GM12801 (cell line): Measurements from ENCODE around the gene AKAP8L.

ENCODE experiments used
- CTCF ChIP-seq: IDR thresholded peaks from one replicate; pipeline ENCODE4 v1.5.1; 2011; ENCODE audit warnings: control low read depth; ENCODE audit not compliant: insufficient read length; ENCODE audit errors: extremely low read depth

The AKAP8L gene

GRCh38 chr19:15418579-15419412, at the start of gene AKAP8L:
Gene AKAP8L (minus strand): TSS chr19:15418988. CDS start chr19:15418923, 65 bp downstream.
- no peak for TF ChIP-seq CTCF

GRCh38 chr19:15467734-15468214, 49.0 kb upstream of the AKAP8L start:
- no peak for TF ChIP-seq CTCF

GRCh38 chr19:15466851-15467733, 48.3 kb upstream of the AKAP8L start:
- no peak for TF ChIP-seq CTCF

GRCh38 chr19:15464394-15465385, 45.9 kb upstream of the AKAP8L start, which contains the start of gene RASAL3:
Gene RASAL3 (minus strand): TSS chr19:15464544. CDS start chr19:15464358, 186 bp downstream.
- TF ChIP-seq CTCF: no peak

- no peak for TF ChIP-seq CTCF
Observed at GRCh38 chr19:15463861-15464371, 45.1 kb upstream of the AKAP8L start.

- TF ChIP-seq CTCF: no peak
Observed at GRCh38 chr19:15461694-15462093, 42.9 kb upstream of the AKAP8L start.
